HG03432 (cell line): ENCODE measurements around the gene MCRS1.
"Not testable (repeated sequence)": the region's sequence is repeated elsewhere in the genome, so short reads cannot be mapped to it uniquely, and the experiment has no call there.

Experiments used
- ATAC-seq: cut with Tn5 transposase; IDR thresholded peaks from one replicate; pipeline ENCODE4 v1.9.1; 2021; ENCODE audit warnings: mild to moderate bottlenecking, moderate library complexity; ENCODE audit not compliant: unreplicated experiment

Gene MCRS1

GRCh38 chr12:49541911-49542505 is 25.9 kb downstream of the MCRS1 start:
- no peak for ATAC-seq

DNA sequence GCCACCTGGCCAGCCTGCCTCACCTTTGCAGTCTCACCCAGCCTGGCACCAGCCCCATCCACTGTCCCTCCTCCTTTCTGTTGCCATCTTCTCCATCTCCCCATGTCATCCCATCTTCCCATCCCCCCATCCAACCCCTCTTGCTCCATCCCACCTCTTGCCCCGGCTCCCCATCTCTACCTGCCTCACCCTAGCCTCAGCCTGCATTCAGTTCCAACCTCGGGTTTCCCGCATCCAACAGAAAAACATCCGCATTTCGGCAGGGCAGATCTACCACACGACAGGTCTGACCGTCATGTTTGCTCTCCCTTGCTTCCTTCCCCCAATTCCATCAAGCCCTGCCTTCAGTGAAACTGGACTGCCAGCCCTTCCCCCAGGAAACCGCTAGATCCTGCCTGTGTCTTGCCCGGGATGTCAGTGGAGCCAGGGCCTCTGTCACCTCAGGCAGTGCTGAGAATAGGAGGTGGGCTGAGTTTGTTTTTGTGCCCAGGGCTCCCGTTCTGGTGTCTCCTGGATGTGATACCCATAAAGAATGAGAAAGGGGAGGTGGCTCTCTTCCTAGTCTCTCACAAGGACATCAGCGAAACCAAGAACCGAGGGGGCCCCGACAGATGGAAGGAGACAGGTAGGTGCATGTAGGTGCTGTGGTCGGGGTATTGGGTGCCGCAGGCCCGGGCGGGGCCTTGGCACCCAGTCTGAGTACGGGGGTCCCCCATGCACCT is 26.6 kb downstream of the MCRS1 start:
- ATAC-seq = no peak

DNA sequence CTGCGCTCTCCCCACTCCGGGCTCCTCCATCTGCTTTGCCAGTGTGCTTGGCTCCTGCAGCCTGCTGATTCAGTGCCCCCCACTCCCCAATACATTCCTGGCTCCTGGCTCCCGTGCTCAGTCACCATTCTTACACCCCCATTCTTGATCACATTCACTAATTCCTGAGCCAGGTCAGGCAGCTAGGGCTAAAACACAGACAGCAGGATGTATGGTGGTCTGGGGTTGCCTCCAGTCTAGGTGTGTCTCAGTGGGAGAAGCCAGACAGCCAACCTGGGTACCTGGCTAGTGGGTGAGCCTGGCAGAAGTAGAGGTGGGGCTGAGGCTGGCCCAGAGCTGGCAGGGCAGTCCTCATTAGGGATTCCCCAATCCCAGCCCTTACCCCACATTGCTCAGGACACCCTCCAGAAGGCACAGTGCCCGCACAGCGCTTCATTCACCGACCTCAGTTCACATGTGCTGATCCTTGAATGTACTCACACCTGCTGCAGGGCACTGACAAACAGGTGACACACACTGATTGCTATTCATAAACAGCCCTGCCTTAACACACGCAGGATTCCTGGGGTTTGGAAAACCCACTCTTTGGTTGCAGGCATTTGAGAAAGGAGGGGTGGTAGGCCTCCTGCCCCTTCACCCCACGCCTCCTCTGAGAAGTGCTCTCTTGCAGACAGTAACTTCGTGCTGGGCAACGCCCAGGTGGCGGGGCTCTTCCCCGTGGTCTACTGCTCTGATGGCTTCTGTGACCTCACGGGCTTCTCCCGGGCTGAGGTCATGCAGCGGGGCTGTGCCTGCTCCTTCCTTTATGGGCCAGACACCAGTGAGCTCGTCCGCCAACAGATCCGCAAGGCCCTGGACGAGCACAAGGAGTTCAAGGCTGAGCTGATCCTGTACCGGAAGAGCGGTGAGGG is 27.5 kb downstream of the MCRS1 start:
- no peak for ATAC-seq

DNA sequence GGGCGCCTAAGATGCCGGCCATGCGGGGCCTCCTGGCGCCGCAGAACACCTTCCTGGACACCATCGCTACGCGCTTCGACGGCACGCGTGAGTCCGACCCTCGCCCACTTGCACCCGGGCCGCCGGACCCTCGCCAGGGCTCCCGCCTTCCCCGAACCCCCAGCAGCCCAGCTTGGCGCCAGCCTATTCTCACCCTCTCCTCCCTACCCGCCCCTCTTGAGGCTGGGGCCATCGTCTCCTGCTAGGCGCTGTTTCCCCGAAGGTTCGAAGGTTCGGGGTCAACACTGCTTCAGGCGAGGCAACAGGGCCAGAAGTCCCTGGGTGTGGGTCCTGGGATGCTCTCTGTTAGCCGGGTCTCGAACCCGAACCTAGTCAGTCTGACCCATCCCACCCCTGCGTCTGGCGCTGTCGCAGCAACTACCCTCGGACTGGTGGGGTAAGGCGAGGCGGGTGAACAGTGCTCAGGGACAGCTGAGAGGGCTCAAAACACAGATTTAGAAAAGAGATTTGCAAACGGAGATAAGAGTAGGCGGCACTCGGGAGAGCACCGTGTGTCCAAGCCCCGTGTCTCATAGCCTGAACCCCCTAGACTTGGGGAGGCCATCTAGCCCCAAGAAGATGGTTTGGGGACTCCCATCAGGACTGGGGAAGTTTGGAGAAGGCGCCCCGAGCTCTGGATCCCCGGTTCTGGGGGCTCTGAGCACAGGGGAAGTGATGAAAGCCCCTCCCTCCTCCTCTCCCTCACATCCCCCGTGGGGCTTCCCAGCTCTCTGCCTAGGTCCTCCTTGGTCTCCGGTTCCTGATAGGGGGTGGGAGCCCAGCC is 28.3 kb downstream of the MCRS1 start:
- ATAC-seq = no peak

- ATAC-seq = peak; percentile 68
Measured at GRCh38 chr12:49538510-49539403, 29.2 kb downstream of the MCRS1 start, which contains the start of gene KCNH3. KCNH3 (plus strand) TSS chr12:49539030; CDS start chr12:49539417, 387 bp downstream.

GRCh38 chr12:49537752-49538509 is 30.0 kb downstream of the MCRS1 start:
- ATAC-seq = no peak

GRCh38 chr12:49537231-49537751 is 30.7 kb downstream of the MCRS1 start:
- ATAC-seq = no peak

- ATAC-seq = no peak
Measured at GRCh38 chr12:49536526-49537071, 31.3 kb downstream of the MCRS1 start.

- ATAC-seq = no peak
Measured at GRCh38 chr12:49535921-49536525, 31.9 kb downstream of the MCRS1 start.

DNA sequence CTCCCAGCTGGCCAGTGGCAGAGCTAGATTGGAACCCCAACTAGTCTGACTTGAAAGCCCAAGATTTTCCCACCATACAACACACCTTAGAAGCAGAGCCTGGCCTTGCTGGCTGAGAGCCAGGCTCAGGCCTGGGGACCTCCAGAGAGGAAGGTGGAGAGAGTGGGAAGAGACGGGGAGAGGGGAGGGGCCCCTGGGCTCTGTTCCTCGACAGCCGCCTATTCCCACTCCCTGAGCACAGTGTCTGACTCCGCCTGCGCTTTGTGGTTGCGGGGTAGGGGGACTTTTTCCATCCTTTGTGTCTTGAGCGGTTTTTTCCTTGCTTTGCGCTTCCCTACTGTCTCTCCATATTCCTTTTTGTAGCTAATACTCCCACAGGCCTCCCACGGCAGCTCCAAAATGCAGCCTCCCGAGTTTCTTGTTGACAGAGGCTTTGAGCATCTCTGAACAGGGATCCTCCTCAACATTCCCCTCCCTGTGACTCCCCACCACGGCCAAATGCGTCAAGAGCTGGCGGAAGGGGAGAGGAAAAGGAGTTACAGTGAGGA is 33.1 kb downstream of the MCRS1 start:
- no peak for ATAC-seq

DNA sequence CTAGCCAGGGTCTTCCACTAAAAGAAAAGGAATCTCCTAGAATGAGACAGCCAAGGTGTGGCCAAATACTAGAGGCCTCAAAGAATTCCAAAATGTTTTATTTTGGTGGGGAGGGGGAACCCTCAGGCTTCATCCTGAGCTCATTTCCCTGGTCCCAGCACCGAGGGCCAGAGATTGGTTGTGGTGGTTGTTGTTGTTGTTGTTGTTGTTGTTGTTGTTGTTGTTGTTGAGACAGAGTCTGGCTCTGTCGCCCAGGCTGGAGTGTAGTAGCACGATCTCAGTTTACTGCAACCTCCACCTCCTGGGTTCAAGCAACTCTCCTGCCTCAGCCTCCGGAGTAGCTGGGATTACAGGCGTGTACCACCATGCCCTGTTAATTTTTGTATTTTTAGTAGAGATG is 33.8 kb downstream of the MCRS1 start:
- ATAC-seq = not testable (repeated sequence)

- ATAC-seq = no peak
Measured at GRCh38 chr12:49533331-49533730, 34.6 kb downstream of the MCRS1 start.

DNA sequence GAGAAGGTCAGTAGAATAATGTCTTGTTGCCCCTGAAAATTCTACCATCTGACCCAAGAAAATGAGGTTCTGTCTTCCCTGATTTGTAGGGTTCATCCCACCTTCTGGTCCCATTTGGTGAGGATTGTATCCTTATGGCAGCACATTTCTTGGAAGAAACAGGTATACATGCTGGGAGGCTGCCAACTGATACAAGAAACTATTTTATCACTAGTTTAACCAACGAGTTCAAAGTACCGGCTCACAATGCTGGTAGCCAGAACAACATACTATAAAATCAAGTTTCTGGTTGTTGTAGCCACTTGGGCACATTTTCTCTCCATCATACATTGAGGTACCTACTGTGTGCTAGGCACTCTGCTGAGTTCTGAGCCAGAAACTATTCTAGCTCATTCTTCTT is 36.2 kb downstream of the MCRS1 start:
- no peak for ATAC-seq

- no peak for ATAC-seq
Measured at GRCh38 chr12:49529414-49529813, 38.5 kb downstream of the MCRS1 start.

DNA sequence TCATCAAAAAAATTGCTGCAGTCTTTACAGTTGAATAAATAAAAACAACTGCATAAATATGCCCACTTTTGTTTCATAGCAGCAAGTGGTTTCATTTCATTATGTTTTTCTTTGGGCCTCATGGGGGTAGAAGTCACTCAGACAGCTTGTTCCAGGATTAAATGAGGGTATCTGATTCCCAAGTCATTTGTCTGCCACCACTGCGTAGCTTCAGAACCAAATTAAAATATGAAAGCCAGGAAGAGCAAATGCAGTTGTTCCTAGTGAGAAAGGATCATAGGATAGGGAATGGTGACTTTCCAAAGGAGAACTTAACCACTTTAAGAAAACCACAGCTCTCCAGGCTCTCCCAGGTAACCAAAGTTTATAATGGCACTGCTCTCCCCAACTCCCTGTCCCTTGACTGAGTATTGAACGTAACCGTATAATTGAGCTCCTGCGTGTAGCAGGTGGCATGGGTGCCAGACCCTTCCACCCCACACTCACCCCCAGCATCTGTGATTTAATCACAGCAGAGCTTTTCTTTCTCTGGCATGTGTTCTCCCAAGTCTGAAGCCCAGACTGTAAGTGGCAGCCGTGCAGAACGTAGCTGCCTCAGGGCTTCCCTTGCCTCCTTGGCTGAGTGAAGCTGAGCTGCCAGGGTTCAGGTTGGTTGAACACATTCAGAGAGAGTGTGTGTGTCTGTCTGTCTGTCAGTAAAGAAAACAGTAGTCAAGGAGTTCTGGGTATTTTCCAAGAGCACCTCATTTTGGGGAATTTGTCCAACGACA is 40.4 kb downstream of the MCRS1 start:
- no peak for ATAC-seq

- ATAC-seq = no peak
Measured at GRCh38 chr12:49525942-49526341, 42.0 kb downstream of the MCRS1 start.
